SJCRH30 (cell line): ENCODE results near the gene TGM5. TPM values are rescaled to one million over a fixed set of nuclear protein-coding genes. Genes with fewer than 3 reads are reported as not detected.

Experiments used
- DNase-seq, 2 experiments: peaks; one replicate each; pipeline ENCODE4 v3.0.0-alpha.2; 2015 to 2020
- H3K27ac ChIP-seq: fragments of 250-450 bp; sonication (Bioruptor Pico); 2 replicates; pipeline ENCODE4 v1.5.1; 2020; ENCODE audit warnings: mild to moderate bottlenecking, moderate library complexity
- H3K27me3 ChIP-seq: fragments of 250-450 bp; sonication (Bioruptor Pico); 2 replicates; pipeline ENCODE4 v1.5.1; 2020; ENCODE audit warnings: mild to moderate bottlenecking, moderate library complexity
- H3K36me3 ChIP-seq: fragments of 250-450 bp; sonication (Bioruptor Pico); 2 replicates; pipeline ENCODE4 v1.5.1; 2020; ENCODE audit warnings: mild to moderate bottlenecking, moderate library complexity
- H3K4me1 ChIP-seq: fragments of 250-450 bp; sonication (Bioruptor Pico); 2 replicates; pipeline ENCODE4 v1.5.1; 2020; ENCODE audit warnings: mild to moderate bottlenecking, moderate library complexity
- H3K4me3 ChIP-seq: fragments of 250-450 bp; sonication (Bioruptor Pico); 2 replicates; pipeline ENCODE4 v1.5.1; 2020; ENCODE audit warnings: mild to moderate bottlenecking, moderate library complexity
- H3K9me3 ChIP-seq: fragments of 250-450 bp; sonication (Bioruptor Pico); replicated peaks from 2 replicates; pipeline ENCODE4 v1.5.1; 2020; ENCODE audit warnings: mild to moderate bottlenecking, moderate library complexity
- total RNA-seq: library from RNA; depleted of rRNA; stranded (reverse); fragments of >200 nt; shearing (Covaris generic); gene quantifications from 2 replicates; pipeline ENCODE4 v1.2.3, GENCODE V29; 2014; rRNA removed

Gene TGM5
- total RNA-seq, 1 experiment from 2014 or later = not detected

- Histone ChIP-seq H3K9me3 (no peaks in the 10 kb centered on the region), H3K27me3 (no peaks in the 10 kb centered on the region), H3K36me3 (peaks cover 8% of the 10 kb centered on the region; the same call in 1 of the 2 replicates), H3K27ac (no peak overlapping the region), H3K4me1 (0 out of 2 replicates have a peak, but pooled peaks cover 2% of the 10 kb centered on the region), H3K4me3 (no peak overlapping the region)
- no peak for DNase-seq
These were observed 76.5 kb downstream of the TGM5 start for GRCh38 chr15:43190178-43190577.

DNA sequence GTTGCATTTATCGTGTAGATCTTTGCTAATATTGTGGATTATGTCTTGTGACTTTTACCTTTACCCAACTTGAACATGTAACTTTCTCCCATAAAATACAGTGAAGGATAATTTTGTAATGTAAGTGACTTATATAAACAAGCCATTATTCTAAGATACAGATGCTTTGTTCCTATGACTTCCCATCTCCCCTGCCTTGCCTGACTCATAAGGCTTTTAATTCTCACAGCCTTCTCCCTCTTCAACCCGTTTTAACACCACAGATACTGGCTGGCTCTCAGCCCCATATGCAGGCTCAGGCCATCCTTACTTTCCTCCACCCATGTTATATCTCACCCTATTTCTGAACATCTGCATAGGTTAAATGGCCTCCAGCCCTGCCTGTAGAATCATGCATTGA is 77.4 kb downstream of the TGM5 start:
- no peaks in the 10 kb centered on the region for H3K27me3 ChIP-seq
- H3K36me3 ChIP-seq = peaks cover 8% of the 10 kb centered on the region; the same call in 1 of the 2 replicates
- DNase-seq = no peak
- no peak overlapping the region for H3K27ac ChIP-seq
- no peak overlapping the region for H3K4me3 ChIP-seq
- 0 out of 2 replicates have a peak, but pooled peaks cover 2% of the 10 kb centered on the region for H3K4me1 ChIP-seq
- no peaks in the 10 kb centered on the region for H3K9me3 ChIP-seq

DNA sequence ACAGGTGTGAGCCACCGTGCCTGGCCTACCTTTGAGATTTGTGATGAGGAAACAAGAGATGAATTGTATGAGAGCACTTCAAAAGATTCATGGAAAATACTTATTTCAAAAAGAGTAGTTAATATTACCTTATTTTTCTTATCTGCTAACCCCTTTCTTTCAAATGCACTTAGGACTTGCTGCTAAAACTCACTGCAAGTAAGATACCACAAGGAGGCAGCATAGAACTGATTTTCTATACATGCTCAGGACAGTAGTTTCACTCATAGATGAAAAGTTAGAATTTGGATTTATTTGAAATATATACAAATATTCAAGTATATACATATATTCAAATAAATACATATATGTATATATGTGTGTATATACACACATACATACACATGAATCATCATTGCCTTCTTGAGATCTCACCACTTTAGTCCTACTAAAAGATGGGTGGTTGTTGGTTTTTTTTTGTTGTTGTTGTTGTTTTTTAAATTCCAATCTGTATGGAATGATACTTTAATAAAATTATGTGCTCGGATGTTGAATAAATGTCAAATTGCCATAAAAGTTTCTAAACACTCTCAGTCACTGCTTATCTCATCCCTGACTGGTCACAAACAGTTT is 79.1 kb downstream of the TGM5 start:
- Histone ChIP-seq H3K4me1 (0 out of 2 replicates have a peak, but pooled peaks cover 2% of the 10 kb centered on the region), H3K27ac (no peak overlapping the region), H3K27me3 (no peaks in the 10 kb centered on the region), H3K9me3 (no peaks in the 10 kb centered on the region), H3K4me3 (no peak overlapping the region), H3K36me3 (peaks cover 5% of the 10 kb centered on the region; the same call in 1 of the 2 replicates)
- DNase-seq = peak in 1 of 2 experiments; percentile 56

- Histone ChIP-seq H3K27ac (peak overlapping the region; percentile 24; the same call in 1 of the 2 replicates), H3K9me3 (no peaks in the 10 kb centered on the region), H3K27me3 (no peaks in the 10 kb centered on the region), H3K4me3 (peak overlapping the region; percentile 74), H3K36me3 (no peaks in the 10 kb centered on the region), H3K4me1 (0 out of 2 replicates have a peak, but pooled peaks cover 2% of the 10 kb centered on the region)
- DNase-seq = no peak
These were observed 80.8 kb downstream of the TGM5 start for GRCh38 chr15:43186003-43186353.

- DNase-seq = peak; percentile 95 to 97
- Histone ChIP-seq H3K4me3 (peak within 1 kb of the TSS; percentile 74), H3K27me3 (no peaks in the 10 kb centered on the region), H3K36me3 (no peaks in the 10 kb centered on the region), H3K4me1 (0 out of 2 replicates have a peak, but pooled peaks cover 2% of the 10 kb centered on the region), H3K9me3 (no peaks in the 10 kb centered on the region), H3K27ac (peak within 1 kb of the TSS; percentile 24)
These were observed 81.3 kb downstream of the TGM5 start, which contains the start of gene CCNDBP1 for GRCh38 chr15:43185157-43186002. CCNDBP1 (plus strand) TSS chr15:43185403; CDS start chr15:43185499, 96 bp downstream.

GRCh38 chr15:43184407-43185124 is 82.2 kb downstream of the TGM5 start:
- DNase-seq = peak in 1 of 2 experiments; percentile 29
- no peaks in the 10 kb centered on the region for H3K27me3 ChIP-seq
- H3K4me1 ChIP-seq = 0 out of 2 replicates have a peak, but pooled peaks cover 2% of the 10 kb centered on the region
- no peaks in the 10 kb centered on the region for H3K9me3 ChIP-seq
- H3K4me3 ChIP-seq = peak overlapping the region; percentile 74
- no peaks in the 10 kb centered on the region for H3K36me3 ChIP-seq
- no peak overlapping the region for H3K27ac ChIP-seq

- H3K4me1 ChIP-seq = 0 out of 2 replicates have a peak, but pooled peaks cover 2% of the 10 kb centered on the region
- H3K27me3 ChIP-seq = no peaks in the 10 kb centered on the region
- DNase-seq = no peak
- no peaks in the 10 kb centered on the region for H3K9me3 ChIP-seq
- no peaks in the 10 kb centered on the region for H3K36me3 ChIP-seq
- H3K4me3 ChIP-seq = no peak overlapping the region
- H3K27ac ChIP-seq = no peak overlapping the region
These were observed 83.5 kb downstream of the TGM5 start for GRCh38 chr15:43183270-43183669.

Other genes starting within 250 kb of the TGM5 start
- 25.1 and 27.5 TPM in 2 replicates for gene UBR1, start 160.9 kb downstream of the TGM5 start, total RNA-seq
- gene TMEM62, start 133.3 kb downstream of the TGM5 start, total RNA-seq = 3.0 and 3.1 TPM in 2 replicates
- gene CCNDBP1, start 81.5 kb downstream of the TGM5 start, total RNA-seq = 25.6 and 30.6 TPM in 2 replicates
- gene EPB42, start 45.9 kb downstream of the TGM5 start, total RNA-seq = not detected in 2 replicates
- not detected in 2 replicates for gene TGM7, start 35.3 kb upstream of the TGM5 start, total RNA-seq
- gene LCMT2, start 63.6 kb upstream of the TGM5 start, total RNA-seq = 17.4 and 18.5 TPM in 2 replicates
- 27.8 and 30.8 TPM in 2 replicates for gene ZSCAN29, start 104.1 kb upstream of the TGM5 start, total RNA-seq
- 16.2 and 20.3 TPM in 2 replicates for gene TUBGCP4, start 104.2 kb upstream of the TGM5 start, total RNA-seq
- 44.1 and 44.6 TPM in 2 replicates for gene TP53BP1, start 226.2 kb upstream of the TGM5 start, total RNA-seq